ENCODE data around the gene DUS3L.
"Not testable (repeated sequence)": the region's sequence is repeated elsewhere in the genome, so short reads cannot be mapped to it uniquely, and the experiment has no call there.

DUS3L gene

DNA sequence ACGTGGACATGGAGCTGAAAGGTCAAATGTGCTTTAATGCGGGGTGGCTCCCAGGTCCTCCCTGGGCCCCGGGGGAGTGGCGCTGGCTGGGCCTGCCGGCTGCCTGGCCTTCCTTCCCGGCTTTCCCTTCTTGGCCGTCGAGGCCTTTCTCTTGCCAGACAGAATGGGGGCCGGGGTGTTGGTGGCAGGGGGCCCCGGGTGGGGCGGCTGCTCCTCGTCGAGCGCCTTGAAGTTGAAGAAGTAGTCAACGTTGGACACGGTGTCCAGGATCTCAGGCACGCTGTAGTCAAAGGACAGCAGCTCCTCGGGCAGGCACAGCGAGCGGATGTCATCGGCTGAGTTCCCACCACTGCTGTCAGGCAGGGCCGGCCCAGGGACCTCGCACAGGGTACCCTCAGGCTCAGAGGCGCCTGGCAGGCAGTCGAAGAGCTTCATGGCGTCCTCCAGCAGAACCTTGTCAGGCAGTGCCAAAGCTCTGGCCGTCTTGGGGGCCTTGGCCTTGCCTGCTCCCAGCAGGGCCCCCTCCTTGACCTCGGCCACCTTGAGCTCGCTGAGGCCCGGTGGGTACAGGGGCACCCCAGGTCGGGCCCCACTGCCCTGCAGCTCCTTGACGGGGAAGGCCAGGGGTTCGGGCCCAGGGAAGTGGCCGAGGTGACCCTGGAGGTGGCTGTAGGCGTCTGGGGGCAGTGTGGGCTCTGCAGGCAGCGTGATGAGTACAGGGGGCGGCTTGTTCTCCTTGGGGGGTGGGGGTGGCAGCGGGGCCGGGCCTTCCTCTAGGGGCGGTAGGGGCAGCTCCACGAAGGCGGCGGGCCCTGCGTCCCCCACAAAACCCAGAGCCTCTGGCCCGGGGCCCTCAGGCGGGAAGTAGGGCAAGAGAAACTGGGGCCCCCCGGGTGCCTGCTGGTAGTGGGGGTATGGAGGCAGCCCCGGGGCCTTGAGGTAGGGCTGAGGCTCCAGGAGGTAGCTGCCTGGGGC is 7.7 kb downstream of the DUS3L start:
- intact Hi-C loops (cut with DNase I) = no loop called here
- DNase-seq = no peak

DNA sequence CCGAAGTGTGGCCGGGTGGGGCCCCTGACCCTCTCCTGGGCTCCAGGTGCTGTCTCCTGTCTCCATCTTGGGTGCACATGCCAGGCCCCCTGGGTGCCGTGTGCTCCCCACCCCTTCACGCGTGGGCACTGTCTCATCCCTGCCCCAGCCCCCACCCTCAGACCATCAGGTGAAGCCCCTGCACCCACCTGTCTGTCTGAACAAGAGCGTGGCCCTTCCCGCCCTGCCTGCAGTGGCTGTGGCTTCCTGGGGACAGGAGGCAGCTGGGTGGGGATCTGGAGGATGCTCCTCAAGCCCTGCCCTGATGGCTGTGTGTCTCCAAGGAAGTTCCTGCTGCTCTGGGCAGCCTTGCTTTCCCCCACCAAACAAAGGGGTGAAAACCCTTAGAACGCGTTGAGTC is 8.6 kb downstream of the DUS3L start:
- no peak for DNase-seq
- intact Hi-C loops (cut with DNase I) = no loop called here

DNA sequence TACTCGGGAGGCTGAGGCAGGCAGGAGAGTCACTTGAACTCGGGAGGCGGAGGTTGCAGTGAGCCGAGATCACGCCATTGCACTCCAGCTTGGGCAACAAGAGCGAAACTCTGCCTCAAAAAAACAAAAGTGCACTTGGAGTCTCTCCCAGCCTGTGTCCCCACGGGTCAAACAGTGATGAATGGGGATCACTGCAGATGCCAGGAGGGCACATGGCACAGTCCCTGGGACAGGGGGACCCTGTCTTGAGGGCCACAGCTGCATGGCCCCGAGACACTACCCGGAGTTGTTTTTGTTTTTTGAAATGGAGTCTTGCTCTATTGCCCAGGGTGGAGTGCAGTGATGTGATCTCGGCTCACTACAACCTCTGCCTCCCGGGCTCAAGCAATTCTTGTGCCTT is 10.0 kb downstream of the DUS3L start:
- peak in 5 of 42 donors; percentile 12 to 58 (median 40) for DNase-seq
- intact Hi-C loops (cut with DNase I) = not testable (repeated sequence)

DNA sequence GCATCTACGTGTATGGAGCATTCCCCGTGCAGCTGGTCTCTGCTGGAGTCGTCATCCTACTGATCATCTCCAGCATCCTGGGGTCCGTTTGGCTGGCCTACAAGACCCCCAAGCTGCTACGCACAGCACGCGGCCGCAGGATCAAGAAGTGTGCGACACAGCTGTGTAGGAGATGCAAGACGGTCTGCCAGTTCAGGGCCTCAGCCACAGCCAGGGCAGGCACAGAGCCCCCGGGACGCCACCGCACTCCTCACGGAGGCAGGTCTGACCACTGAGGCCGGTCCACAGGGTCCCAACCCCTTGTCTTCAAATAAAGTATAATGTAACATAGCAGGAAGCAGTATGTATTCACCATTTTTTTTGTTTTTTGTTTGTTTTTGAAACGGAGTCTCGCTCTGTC is 12.6 kb downstream of the DUS3L start:
- DNase-seq = no peak
- intact Hi-C loops (cut with DNase I) = no loop called here

DNA sequence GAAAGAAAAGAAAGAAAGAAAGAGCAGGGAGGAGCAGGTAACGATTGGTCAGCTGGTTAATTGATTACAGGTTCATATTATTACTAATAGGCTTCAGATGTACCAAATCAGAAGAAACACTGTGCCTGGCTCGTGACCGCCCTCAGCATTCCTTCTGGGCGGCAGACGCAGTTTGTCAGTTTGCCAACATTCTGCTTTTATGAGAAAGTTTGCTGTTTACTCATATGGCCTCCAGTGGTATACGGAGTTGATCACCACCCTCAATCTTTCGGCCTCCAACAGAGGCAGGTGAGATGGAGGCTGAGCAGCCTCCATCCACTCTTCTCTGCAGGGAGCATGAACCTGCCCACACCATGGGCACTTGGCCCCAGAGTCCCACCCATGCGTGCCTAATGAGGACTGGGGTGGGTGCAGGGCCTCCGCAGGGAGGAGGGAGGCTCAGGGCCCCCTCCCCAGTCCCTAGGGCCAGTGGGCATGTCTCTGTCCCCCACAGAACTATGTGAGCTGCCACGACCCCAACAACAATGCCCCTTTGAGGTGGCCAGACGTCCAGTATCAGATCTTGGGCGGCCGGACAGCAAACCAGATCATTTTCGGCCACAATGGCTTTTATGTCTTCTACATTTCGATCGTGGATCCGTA is 15.2 kb downstream of the DUS3L start:
- intact Hi-C loops (cut with DNase I) = no loop called here
- no peak for DNase-seq

DNA sequence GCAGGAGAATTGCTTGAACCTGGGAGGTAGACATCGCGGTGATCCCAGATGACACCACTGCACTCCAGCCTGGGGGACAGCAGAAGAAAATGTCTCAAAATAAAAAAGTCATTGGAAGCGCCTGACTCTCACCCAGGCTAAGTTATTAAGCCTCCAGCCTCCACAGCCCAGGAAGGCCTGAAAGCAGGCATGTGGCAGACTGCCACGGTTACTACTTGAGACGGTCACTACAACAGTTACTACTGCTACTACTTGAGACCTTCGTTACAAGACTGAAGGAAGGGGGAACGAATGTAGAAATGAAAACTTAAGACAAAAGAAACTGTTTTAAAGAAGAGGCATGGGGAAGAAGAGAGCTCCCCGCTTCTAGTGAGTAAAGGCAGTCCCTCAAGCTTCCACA is 16.0 kb downstream of the DUS3L start:
- DNase-seq = no peak
- intact Hi-C loops (cut with DNase I) = no loop called here

DNA sequence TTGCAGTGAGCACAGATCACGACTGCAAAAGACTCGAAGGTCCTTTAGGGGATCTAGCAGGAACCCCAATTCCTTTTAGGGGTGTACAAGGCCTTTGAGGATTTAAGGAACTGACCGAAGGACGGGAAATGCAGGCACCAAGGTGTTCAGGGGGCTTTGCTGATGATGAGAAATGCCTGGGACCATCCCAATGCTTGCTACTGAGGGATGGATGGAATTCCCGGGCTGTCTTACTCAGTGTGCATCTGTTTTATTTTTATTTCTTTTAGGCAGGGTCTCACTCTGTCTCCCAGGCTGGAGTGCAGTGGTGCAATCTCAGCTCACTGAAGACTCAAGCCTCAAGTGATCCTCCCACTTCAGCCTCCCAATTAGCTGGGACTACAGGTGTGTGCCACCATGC is 17.7 kb downstream of the DUS3L start:
- intact Hi-C loops (cut with DNase I) = no loop called here
- DNase-seq = no peak

DNA sequence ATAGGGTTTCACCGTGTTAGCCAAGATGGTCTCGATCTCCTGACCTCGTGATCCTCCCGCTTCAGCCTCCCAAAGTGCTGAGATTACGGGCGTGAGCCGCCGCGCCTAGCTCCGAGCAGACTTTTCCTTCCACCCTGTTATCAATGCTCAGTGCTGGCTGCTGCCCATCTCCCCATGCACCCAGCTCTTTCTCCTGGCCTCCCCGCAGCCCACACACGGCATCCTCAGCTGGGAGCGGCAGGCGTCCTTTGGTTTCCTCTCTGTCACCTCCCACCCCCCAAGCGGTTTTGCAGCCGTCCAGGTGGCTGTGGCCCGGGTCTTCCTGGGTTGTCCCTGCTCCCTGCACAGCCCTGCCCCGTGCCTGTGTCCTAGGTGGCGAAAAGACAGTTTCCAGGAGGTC is 18.5 kb downstream of the DUS3L start:
- intact Hi-C loops (cut with DNase I) = no loop called here
- no peak for DNase-seq

DNA sequence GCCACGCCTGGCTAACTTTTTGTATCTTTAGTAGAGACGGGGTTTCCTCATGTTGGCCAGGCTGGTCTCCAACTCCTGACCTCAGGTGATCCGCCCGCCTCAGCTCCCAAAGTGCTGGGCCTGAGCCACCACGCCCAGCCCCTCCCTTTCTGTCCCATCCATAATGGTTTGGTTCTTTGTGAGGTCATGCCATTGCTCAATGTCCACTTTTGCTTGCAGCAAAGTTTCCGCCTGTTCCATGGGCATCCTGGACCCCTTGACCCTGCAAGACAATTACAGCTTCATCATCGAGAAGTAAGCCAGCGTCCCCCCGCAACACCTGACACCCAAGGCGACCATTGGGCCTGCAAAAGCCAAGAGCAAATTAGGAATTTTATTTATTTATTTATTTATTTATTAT is 23.0 kb downstream of the DUS3L start:
- intact Hi-C loops (cut with DNase I) = no loop called here
- DNase-seq = no peak

DNA sequence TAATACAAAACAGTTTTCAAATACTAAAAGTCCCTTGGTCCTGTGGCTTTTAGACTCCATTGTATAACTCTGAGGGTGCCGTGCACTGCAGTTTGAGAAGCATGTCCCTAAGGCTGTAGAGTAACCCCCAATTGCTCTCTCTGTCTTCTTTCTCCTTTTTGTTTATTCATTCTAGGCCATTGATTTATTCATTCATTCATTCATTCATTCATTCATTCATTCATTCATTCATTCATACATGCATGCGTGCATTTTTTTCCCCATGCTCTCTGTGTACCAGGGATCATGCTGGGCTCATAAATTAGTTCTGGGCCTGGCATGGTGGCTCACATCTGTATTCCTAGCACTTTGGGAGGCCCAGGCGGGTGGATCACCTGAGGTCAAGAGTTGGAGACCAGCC is 25.7 kb downstream of the DUS3L start:
- intact Hi-C loops (cut with DNase I) = no loop called here

DNA sequence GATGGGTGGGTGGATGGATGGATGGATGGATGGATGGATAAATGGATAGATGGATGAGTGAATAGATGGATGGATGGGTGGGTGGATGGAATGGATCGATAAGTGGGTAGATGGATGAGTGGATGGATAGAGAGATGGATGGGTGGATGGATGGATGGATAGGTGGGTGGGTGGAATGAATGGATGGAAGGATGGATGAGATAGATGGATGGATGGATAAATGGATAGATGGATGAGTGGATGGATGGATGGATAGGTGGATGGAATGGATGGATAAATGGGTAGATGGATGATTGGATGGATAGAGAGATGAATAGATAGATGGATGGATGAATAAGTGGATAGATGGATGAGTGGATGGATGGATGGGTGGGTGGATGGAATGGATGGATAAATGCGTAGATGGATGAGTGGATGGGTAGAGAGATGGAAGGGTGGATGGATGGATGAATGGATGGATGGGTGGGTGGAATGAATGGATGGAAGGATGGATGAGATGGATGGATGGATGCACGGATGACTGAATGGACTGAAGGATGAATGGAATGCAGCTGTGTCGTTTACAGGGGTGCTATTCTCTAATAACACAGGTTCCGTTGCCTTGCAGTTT is 28.2 kb downstream of the DUS3L start:
- no peak for DNase-seq
- intact Hi-C loops (cut with DNase I) = no loop called here

More for the DNA sequence above, 25.7 kb downstream of the DUS3L start:
- DNase-seq = no peak

DNA sequence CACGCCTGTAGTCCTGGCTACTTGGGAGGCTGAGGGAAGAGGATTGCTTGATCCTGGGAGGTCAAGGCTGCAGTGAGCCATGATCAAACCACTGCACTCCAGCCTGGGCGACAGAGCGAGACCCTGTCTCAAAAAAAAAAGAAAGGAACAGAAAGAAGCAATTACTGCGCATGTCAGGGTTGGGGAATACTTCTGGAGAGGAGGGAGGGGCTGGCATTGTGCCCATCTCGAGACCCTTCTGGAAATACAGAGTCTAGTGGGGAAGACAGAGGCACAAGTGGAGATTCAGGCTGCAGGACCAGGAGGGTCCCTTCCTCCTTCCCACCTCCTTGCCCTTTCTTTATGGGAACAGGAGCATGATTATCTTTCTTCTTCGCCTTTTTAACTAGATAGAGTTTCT is 37.2 kb downstream of the DUS3L start:
- DNase-seq = no peak
- intact Hi-C loops (cut with DNase I) = no loop called here

DNA sequence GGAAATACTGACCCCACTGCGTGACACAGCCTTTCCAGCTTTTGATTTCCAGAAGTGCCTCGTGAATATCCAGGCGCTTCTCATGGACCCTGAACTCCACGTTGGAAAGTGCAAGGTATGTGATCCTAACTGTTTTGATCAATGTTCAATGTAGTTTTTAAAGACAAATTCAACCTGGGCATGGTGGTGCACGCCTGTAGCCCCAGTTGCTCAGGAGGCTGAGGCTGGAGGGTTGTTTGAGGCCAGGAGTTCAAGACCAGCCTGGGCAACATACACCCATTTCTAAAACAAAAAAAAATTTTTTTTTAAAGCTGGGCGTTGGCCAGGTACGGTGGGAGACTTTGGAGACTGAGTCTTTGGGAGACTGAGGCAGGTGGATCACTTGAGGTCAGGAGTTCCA is 39.3 kb downstream of the DUS3L start:
- intact Hi-C loops (cut with DNase I) = no loop called here
- DNase-seq = no peak

DNA sequence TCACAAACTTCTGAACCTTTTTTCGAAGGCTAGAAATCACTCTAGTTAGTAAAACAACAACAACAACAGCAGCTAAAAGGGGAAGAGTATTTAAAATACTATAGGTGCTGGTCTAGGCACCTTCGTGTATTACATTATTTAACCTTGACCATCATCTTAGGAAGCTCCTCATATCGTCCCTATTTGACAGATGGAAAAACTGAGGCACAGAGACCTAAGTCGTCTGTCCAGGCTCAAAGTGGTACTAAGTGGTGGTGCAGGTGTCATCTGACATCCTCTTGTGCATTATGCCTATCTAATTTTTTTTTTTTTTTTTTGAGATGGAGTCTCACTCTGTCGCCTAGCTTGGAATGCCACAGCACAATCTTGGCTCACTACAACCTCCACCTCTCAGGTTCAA is 41.5 kb downstream of the DUS3L start:
- no peak for DNase-seq
- intact Hi-C loops (cut with DNase I) = no loop called here

DNA sequence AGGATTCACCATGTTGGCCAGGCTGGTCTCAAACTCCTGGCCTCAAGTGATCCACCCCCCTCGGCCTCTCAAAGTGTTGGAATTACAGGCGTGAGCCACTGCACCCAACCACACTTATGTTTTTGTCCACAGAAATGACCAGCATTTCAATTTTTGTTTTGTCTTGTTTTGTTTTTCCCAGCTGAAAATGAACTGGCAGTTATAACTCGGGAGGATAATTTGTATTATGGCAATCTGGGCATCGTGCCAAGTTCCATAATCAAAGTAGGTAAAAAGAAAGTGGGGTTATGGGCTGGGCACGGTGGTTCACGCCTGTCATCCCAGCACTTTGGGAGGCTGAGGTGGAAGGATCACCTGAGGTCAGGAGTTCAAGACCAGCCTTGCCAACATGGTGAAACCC is 42.0 kb downstream of the DUS3L start:
- DNase-seq; intact Hi-C loops (cut with DNase I): not testable (repeated sequence)

DNA sequence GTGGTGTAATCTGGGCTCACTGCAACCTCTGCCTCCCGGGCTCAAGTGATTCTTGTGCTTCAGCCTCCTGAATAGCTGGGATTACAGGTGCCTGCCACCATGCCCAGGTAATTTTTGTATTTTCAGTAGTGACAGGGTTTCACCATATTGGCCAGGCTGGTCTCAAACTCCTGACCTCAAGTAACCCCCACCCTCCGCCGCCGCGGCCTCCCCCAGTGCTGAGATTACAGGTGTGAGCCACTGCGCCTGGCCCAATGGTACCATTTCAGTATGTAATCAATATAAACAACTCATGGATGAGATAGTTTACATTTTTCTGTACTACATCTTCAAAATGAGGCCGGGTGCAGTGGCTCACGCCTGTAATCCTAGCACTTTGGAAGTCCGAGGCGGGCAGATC is 46.0 kb downstream of the DUS3L start:
- intact Hi-C loops (cut with DNase I); DNase-seq: not testable (repeated sequence)

DNA sequence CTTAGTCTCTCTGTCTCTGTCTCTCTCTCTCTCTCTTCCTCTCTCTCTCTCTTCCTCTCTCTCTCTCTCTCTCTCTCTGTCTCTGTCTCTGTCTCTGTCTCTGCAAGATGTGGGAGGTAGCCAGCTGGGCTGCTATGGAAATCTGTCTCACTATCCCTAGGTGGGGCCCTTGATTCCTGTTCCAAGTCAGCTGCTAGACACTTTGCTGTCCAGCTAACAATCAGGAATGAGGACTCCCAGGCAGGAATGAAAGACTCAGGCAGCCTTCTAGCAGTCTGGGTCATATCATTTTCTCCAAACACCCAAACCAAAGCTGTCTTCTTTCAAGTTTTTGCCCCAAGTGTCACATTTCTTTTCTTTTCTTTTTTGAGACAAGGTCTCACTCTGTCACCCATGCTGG is 47.3 kb downstream of the DUS3L start:
- no peak for DNase-seq

DNA sequence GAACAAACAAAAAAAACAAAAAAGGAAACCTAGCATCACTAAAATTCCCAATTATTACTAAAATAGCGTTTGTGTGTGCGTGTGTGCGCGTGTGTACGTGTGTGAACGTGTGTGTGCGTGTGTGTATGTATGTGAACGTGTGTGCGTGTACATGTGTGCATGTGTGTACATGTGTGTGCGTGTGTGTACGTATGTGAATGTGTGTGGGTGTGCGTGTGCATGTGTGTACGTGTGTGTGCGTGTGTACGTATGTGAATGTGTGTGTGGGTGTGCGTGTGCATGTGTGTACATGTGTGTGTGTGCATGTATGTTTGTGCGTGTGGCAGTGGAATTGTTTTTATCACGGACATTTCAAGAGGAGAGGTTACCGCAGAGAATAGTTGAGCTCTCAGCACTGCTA is 48.9 kb downstream of the DUS3L start:
- DNase-seq = no peak
- intact Hi-C loops (cut with DNase I) = no loop called here

More for the DNA sequence above, 47.3 kb downstream of the DUS3L start:
- intact Hi-C loops (cut with DNase I) = no loop called here

DNA sequence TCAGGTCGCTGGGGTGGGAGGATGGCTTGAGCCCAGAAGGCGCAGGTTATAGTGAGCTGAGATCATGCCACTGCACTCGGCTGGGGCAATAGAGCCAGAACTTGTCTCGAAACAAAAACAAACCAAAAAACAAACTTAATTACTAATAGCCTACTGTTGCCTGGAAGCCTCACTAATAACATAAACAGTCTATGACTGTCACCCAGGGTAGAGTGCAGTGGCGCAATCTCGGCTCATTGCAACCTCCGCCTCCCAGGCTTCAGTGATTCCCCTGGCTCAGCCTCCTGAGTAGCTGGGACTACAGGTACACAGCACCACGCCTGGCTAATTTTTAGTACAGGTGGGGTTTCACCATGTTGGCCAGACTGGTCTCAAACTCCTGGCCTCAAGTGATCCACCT is 52.5 kb downstream of the DUS3L start:
- intact Hi-C loops (cut with DNase I) = no loop called here
- no peak for DNase-seq

Data from head of caudate nucleus (tissue), 42 donors.